Activated T-cell treated with anti-CD3 and anti-CD28 coated beads, Interleukin-2, amount 50 U/mL, for 4 hours (primary cell): ENCODE results near the gene CCT2. TPM values are rescaled to one million over a fixed set of nuclear protein-coding genes. Genes with fewer than 3 reads are reported as not detected.
"Not testable (repeated sequence)": the region's sequence is repeated elsewhere in the genome, so short reads cannot be mapped to it uniquely, and the experiment has no call there.

Experiments used
- ATAC-seq, 2 donors: fragments of 200-7000 bp; cut with Tn5 transposase; one replicate each; pipeline ENCODE4 v1.10.0; 2021
- DNase-seq: peaks from one replicate; pipeline ENCODE4 v3.0.0-alpha.2; 2020
- H3K27me3 Mint-ChIP-seq: one replicate; pipeline ENCODE4 v1.8.0; 2021; ENCODE audit warnings: low read depth, mixed read lengths
- H3K36me3 Mint-ChIP-seq: one replicate; pipeline ENCODE4 v1.8.0; 2022; ENCODE audit warnings: mixed read lengths; ENCODE audit not compliant: insufficient read depth
- H3K4me1 Mint-ChIP-seq: one replicate; pipeline ENCODE4 v1.8.0; 2021; ENCODE audit warnings: low read depth, mixed read lengths
- H3K4me3 Mint-ChIP-seq: one replicate; pipeline ENCODE4 v1.8.0; 2021; ENCODE audit warnings: mild to moderate bottlenecking, moderate library complexity, mixed read lengths
- H3K9me3 Mint-ChIP-seq: one replicate; pipeline ENCODE4 v1.8.0; 2021; ENCODE audit warnings: mixed read lengths
- total RNA-seq, 3 donors: library from RNA; stranded (reverse); gene quantifications; one replicate each; pipeline ENCODE4 v1.2.1, GENCODE V29; 2021

CCT2 gene
- total RNA-seq, 3 donors from 2014 or later, result 589 to 616 (median 611) TPM

- not testable (repeated sequence) for DNase-seq, H3K4me1 Mint-ChIP-seq, H3K9me3 Mint-ChIP-seq, H3K27me3 Mint-ChIP-seq, H3K4me3 Mint-ChIP-seq, ATAC-seq
- H3K36me3 Mint-ChIP-seq, result peaks cover 32% of the 10 kb centered on the region
Measured at GRCh38 chr12:69603556-69603955, 18.3 kb downstream of the CCT2 start.

GRCh38 chr12:69604275-69604674, 19.0 kb downstream of the CCT2 start:
- peaks cover 30% of the 10 kb centered on the region for H3K36me3 Mint-ChIP-seq
- H3K4me3 Mint-ChIP-seq, result not testable (repeated sequence)

DNA sequence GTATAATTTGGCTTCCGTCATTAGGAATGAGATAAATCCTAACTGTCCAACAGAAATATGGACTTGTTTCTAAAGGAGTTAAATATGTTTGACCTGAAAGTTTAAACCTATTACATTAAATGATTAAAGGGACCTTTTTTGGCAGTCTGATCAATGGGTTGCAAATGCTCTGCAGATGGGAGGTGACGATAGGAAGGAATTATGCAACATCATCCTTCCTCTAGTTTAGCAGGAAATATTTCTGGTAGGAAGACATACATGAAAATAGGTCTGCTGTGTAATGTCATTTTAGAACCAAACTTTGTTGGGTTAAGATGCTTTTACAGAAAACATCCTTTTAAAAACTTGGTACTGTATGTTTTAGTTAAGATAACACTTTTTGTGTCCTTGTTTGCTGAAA, 22.9 kb downstream of the CCT2 start:
- no peaks in the 10 kb centered on the region for H3K9me3 Mint-ChIP-seq
- ATAC-seq (no peak), DNase-seq (no peak)
- H3K27me3 Mint-ChIP-seq, result no peaks in the 10 kb centered on the region
- H3K4me1 Mint-ChIP-seq, result no peaks in the 10 kb centered on the region
- H3K4me3 Mint-ChIP-seq, result no peak overlapping the region
- H3K36me3 Mint-ChIP-seq, result peaks cover 5% of the 10 kb centered on the region

More at GRCh38 chr12:69604275-69604674, 19.0 kb downstream of the CCT2 start:
- not testable (repeated sequence) for ATAC-seq, H3K4me1 Mint-ChIP-seq, H3K27me3 Mint-ChIP-seq, DNase-seq, H3K9me3 Mint-ChIP-seq

GRCh38 chr12:69610126-69610525, 24.9 kb downstream of the CCT2 start:
- ATAC-seq (no peak), DNase-seq (no peak)
- Mint-ChIP-seq H3K4me3 (no peak overlapping the region), H3K36me3 (no peaks in the 10 kb centered on the region), H3K4me1 (no peaks in the 10 kb centered on the region), H3K9me3 (no peaks in the 10 kb centered on the region), H3K27me3 (no peaks in the 10 kb centered on the region)

- H3K9me3 Mint-ChIP-seq, result no peaks in the 10 kb centered on the region
- H3K4me3 Mint-ChIP-seq, result no peak within 1 kb of the TSS
- no peaks in the 10 kb centered on the region for H3K36me3 Mint-ChIP-seq
- ATAC-seq (no peak), DNase-seq (no peak)
- peaks cover 4% of the 10 kb centered on the region for H3K27me3 Mint-ChIP-seq
- H3K4me1 Mint-ChIP-seq, result no peaks in the 10 kb centered on the region
Measured at GRCh38 chr12:69610729-69611128, 25.5 kb downstream of the CCT2 start, which contains the start of gene LRRC10. LRRC10 (minus strand) TSS chr12:69610907; CDS start chr12:69610838, 69 bp downstream.

DNA sequence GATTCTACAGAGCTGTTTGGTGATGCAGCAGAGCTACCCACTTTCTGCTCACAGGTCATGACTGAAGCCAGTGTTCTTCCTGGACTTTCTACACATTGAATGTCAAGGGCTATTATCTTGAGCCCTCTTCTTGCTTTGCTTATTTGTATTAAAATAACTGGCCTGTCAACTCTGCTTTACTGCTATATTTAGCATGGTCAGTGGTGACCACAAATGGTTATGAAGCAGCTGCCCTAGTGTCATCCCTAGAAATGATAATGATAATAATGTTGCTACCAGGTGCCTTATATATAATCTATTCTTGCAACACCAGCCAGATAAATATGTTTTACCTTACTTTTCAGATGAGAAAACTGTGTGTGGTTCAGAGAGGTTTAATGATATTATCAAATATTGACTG, 28.1 kb downstream of the CCT2 start:
- Mint-ChIP-seq H3K27me3 (peaks cover 7% of the 10 kb centered on the region), H3K4me1 (no peaks in the 10 kb centered on the region), H3K36me3 (no peaks in the 10 kb centered on the region), H3K9me3 (no peaks in the 10 kb centered on the region), H3K4me3 (no peak overlapping the region)
- ATAC-seq (no peak), DNase-seq (no peak)

DNA sequence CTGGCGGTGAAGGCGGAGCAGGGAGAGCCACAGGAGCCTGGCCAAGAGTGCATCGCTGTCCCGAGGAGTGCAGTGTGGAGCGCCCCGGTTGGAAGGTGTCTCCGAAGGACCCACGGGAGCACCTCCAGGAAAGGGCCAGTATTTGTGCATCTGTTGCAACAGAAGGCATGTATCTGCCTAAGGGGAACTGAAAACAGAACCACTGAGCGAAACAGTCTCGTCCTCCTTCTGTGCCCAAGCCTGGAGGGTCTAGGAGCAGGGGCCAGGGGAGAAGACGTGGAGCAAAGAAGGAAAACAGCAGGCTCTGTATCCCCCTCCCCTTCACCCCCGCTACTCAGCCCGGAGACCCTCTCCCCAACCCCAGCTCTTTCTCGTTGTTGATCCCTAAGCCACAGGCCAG, 30.8 kb downstream of the CCT2 start:
- Mint-ChIP-seq H3K4me1 (no peaks in the 10 kb centered on the region), H3K9me3 (no peaks in the 10 kb centered on the region), H3K4me3 (no peak overlapping the region), H3K27me3 (peaks cover 15% of the 10 kb centered on the region), H3K36me3 (no peaks in the 10 kb centered on the region)
- ATAC-seq (no peak), DNase-seq (no peak)

- ATAC-seq, result no peak
- H3K9me3 Mint-ChIP-seq, result no peaks in the 10 kb centered on the region
- no peaks in the 10 kb centered on the region for H3K4me1 Mint-ChIP-seq
- H3K27me3 Mint-ChIP-seq, result peaks cover 15% of the 10 kb centered on the region
- H3K36me3 Mint-ChIP-seq, result no peaks in the 10 kb centered on the region
- no peak overlapping the region for H3K4me3 Mint-ChIP-seq
- no peak for DNase-seq
Measured at GRCh38 chr12:69619050-69619449, 33.8 kb downstream of the CCT2 start.

DNA sequence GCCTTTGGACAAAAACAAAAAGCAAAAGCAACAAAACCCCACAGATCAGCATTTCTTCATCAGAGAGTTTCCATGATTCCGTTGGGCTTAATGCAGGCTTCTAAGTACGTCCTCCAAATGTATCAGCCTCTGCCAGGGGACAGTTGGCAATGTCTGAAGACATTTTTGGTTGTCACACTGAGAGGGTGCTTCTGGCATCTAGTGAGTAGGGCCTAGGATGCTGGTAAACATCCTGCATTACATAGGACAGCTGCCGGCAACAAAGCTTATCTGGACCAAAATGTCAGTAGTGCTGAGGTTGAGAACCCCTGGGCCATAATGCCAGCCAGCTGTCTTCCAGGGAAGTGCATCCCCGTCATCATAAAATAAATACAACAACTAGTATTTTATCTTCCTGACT, 34.8 kb downstream of the CCT2 start:
- Mint-ChIP-seq H3K4me3 (no peak overlapping the region), H3K27me3 (peaks cover 15% of the 10 kb centered on the region), H3K9me3 (no peaks in the 10 kb centered on the region), H3K36me3 (no peaks in the 10 kb centered on the region), H3K4me1 (no peaks in the 10 kb centered on the region)
- DNase-seq (no peak), ATAC-seq (no peak)

DNA sequence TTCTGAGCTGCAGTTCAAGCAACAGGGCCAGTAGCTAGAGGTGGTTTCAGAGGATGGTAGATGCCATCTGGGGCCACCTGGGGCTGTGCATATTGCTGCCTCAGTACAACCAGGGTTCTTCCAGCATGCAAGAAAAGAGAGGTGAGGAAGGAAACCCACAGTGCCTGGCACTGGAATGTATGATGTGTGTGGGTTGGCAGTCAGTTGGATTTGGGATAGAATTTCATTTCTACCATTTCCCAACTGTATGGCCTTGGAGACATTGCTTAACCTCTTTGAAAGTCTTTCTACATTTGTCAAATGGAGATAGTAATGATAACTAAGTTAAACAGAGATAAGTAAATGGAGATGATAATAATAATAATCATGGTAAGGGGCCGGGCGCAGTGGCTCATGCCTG, 35.7 kb downstream of the CCT2 start:
- H3K36me3 Mint-ChIP-seq, result no peaks in the 10 kb centered on the region
- no peak overlapping the region for H3K4me3 Mint-ChIP-seq
- H3K27me3 Mint-ChIP-seq, result peaks cover 11% of the 10 kb centered on the region
- DNase-seq (no peak), ATAC-seq (no peak)
- H3K4me1 Mint-ChIP-seq, result no peaks in the 10 kb centered on the region
- H3K9me3 Mint-ChIP-seq, result no peaks in the 10 kb centered on the region

DNA sequence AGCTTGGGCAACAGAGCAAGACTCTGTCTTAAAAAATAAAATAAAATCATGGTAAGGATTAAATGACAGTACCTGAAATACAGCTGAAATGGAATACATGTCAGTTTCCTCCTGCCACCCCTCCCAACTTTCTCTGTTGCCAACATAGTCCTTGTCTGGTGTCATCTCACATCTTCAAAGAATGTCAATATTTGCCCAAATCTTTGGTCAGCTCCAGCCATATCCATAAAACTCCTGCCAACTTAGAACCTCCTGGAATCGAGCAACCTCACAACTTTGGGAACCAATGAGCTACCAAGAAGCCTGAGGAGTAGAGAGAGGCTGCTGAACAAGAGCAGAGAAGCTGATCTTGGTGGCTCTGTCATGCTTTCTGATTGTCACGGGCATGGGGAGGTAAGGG, 36.3 kb downstream of the CCT2 start:
- Mint-ChIP-seq H3K36me3 (no peaks in the 10 kb centered on the region), H3K27me3 (peaks cover 11% of the 10 kb centered on the region)
- no peak for ATAC-seq

DNA sequence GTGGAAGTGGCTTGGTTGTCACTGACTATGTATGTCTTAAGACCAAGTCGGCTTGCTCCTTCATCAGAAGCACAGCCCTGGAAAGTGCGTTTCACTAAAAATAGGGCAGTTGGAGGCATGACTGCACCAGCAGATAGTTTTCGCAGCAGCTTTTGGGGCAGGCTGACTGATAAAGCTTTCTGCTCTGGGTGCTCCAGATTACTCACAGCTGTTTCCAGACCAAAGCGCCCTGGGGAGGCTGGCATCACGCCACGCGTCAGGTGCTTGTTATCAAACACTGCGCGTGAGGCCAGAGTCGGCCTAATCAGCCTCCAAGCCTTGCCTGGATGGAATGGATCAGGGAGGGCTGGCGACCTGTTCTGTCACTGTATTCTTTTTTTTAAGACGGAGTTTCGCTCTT, 38.7 kb downstream of the CCT2 start:
- no peak for DNase-seq
- H3K36me3 Mint-ChIP-seq, result no peaks in the 10 kb centered on the region
- H3K4me3 Mint-ChIP-seq, result no peak overlapping the region
- no peaks in the 10 kb centered on the region for H3K4me1 Mint-ChIP-seq
- no peaks in the 10 kb centered on the region for H3K9me3 Mint-ChIP-seq
- ATAC-seq, result no peak
- peaks cover 4% of the 10 kb centered on the region for H3K27me3 Mint-ChIP-seq

More for the DNA sequence above, 36.3 kb downstream of the CCT2 start:
- H3K4me1 Mint-ChIP-seq, result no peaks in the 10 kb centered on the region
- DNase-seq, result no peak
- no peaks in the 10 kb centered on the region for H3K9me3 Mint-ChIP-seq
- no peak overlapping the region for H3K4me3 Mint-ChIP-seq

DNA sequence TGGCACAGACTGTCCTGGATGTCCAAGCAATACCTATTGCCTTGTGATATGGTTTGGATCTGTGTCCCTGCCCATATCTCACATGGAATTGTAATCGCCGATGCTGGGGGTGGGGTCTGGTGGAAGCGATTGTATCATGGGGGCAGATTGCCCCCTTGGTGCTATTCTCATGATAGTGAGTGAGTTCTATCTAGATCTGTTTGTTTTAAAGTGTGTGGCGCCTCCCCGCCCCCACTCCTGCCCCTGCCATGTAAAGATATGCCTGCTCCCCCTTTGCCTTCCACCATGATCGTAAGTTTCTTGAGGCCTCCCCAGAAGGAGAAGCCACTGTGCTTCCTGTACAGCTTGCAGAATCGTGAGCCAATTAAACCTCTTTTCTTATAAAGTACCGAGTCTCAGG, 42.2 kb downstream of the CCT2 start:
- no peaks in the 10 kb centered on the region for H3K4me1 Mint-ChIP-seq
- DNase-seq (no peak), ATAC-seq (no peak)
- H3K4me3 Mint-ChIP-seq, result no peak overlapping the region
- H3K36me3 Mint-ChIP-seq, result no peaks in the 10 kb centered on the region
- no peaks in the 10 kb centered on the region for H3K27me3 Mint-ChIP-seq
- H3K9me3 Mint-ChIP-seq, result no peaks in the 10 kb centered on the region

- no peaks in the 10 kb centered on the region for H3K4me1 Mint-ChIP-seq
- no peak overlapping the region for H3K4me3 Mint-ChIP-seq
- no peaks in the 10 kb centered on the region for H3K9me3 Mint-ChIP-seq
- no peaks in the 10 kb centered on the region for H3K36me3 Mint-ChIP-seq
- DNase-seq (no peak), ATAC-seq (no peak)
- no peaks in the 10 kb centered on the region for H3K27me3 Mint-ChIP-seq
Measured at GRCh38 chr12:69630191-69630590, 44.9 kb downstream of the CCT2 start.

GRCh38 chr12:69633061-69633460, 47.8 kb downstream of the CCT2 start:
- DNase-seq (no peak), ATAC-seq (no peak)
- Mint-ChIP-seq H3K36me3 (no peaks in the 10 kb centered on the region), H3K4me1 (no peaks in the 10 kb centered on the region), H3K9me3 (no peaks in the 10 kb centered on the region), H3K27me3 (no peaks in the 10 kb centered on the region), H3K4me3 (no peak overlapping the region)
